NK-92 (cell line): ENCODE measurements around the gene DGKB.
"Not testable (repeated sequence)": the region's sequence is repeated elsewhere in the genome, so short reads cannot be mapped to it uniquely, and the experiment has no call there.

Experiments used
- DNase-seq: peaks from one replicate; lab custom pipeline; 2025; ENCODE audit not compliant: unreplicated experiment; lab: John Stamatoyannopoulos, UW

DGKB gene

GRCh38 chr7:14309432-14309831 is 593.1 kb downstream of the DGKB start:
- DNase-seq, result no peak

- DNase-seq, result no peak
These were observed 597.2 kb downstream of the DGKB start for GRCh38 chr7:14305233-14305866.

- DNase-seq, result no peak
These were observed 599.0 kb downstream of the DGKB start for GRCh38 chr7:14303536-14303935.

GRCh38 chr7:14294637-14295036 is 607.9 kb downstream of the DGKB start:
- no peak for DNase-seq

- no peak for DNase-seq
These were observed 609.1 kb downstream of the DGKB start for GRCh38 chr7:14293434-14293833.

GRCh38 chr7:14292737-14293136 is 609.8 kb downstream of the DGKB start:
- DNase-seq, result no peak

- no peak for DNase-seq
These were observed 612.6 kb downstream of the DGKB start for GRCh38 chr7:14289957-14290356.

GRCh38 chr7:14288701-14289100 is 613.9 kb downstream of the DGKB start:
- DNase-seq, result no peak

- no peak for DNase-seq
These were observed 615.2 kb downstream of the DGKB start for GRCh38 chr7:14287398-14287797.

- DNase-seq, result no peak
These were observed 616.5 kb downstream of the DGKB start for GRCh38 chr7:14286036-14286435.

- not testable (repeated sequence) for DNase-seq
These were observed 623.3 kb downstream of the DGKB start for GRCh38 chr7:14279065-14279871.

GRCh38 chr7:14275356-14275755 is 627.2 kb downstream of the DGKB start:
- DNase-seq, result no peak

- DNase-seq, result no peak
These were observed 631.1 kb downstream of the DGKB start for GRCh38 chr7:14271441-14271840.

GRCh38 chr7:14270099-14270498 is 632.5 kb downstream of the DGKB start:
- no peak for DNase-seq

GRCh38 chr7:14260011-14260410 is 642.5 kb downstream of the DGKB start:
- no peak for DNase-seq

- no peak for DNase-seq
These were observed 643.7 kb downstream of the DGKB start for GRCh38 chr7:14258861-14259260.

- DNase-seq, result no peak
These were observed 644.1 kb downstream of the DGKB start for GRCh38 chr7:14258441-14258840.

- DNase-seq, result no peak
These were observed 650.1 kb downstream of the DGKB start for GRCh38 chr7:14252458-14252857.

- DNase-seq, result no peak
These were observed 660.4 kb downstream of the DGKB start for GRCh38 chr7:14242175-14242574.

- no peak for DNase-seq
These were observed 665.7 kb downstream of the DGKB start for GRCh38 chr7:14236834-14237233.

- no peak for DNase-seq
These were observed 667.5 kb downstream of the DGKB start for GRCh38 chr7:14235056-14235455.

GRCh38 chr7:14233868-14234369 is 668.6 kb downstream of the DGKB start:
- no peak for DNase-seq
